WTC11 (cell line): ENCODE data around the gene SALL4. TPM values are rescaled to one million over a fixed set of nuclear protein-coding genes. Genes with fewer than 3 reads are reported as not detected.

Experiments used
- ATAC-seq: fragments of 200-7000 bp; cut with Tn5 transposase; 2 replicates; pipeline ENCODE4 v1.10.0; 2021; ENCODE audit warnings: mild to moderate bottlenecking, moderate library complexity
- CTCF ChIA-PET: fragments of 300-600 bp; sonication (Branson Sonifier 250); formaldehyde crosslinking; loops from one replicate; lab custom pipeline; 2021; ENCODE audit warnings: antibody characterized with exemption; lab: Charles Lee
- POLR2A ChIA-PET: fragments of 350-600 bp; sonication (Branson Sonifier 250); formaldehyde crosslinking; loops from one replicate; lab custom pipeline; 2021; ENCODE audit warnings: antibody characterized with exemption; lab: Charles Lee
- DNase-seq: peaks from one replicate; pipeline ENCODE4 v3.0.0; 2021; ENCODE audit warnings: low spot score
- H3K27ac Mint-ChIP-seq: 2 replicates; pipeline ENCODE4 v1.8.0; 2021; ENCODE audit warnings: mixed read lengths
- H3K27me3 Mint-ChIP-seq: 2 replicates; pipeline ENCODE4 v1.8.0; 2021; ENCODE audit warnings: low read depth, mild to moderate bottlenecking, moderate library complexity, mixed read lengths
- H3K36me3 Mint-ChIP-seq: 2 replicates; pipeline ENCODE4 v1.8.0; 2021; ENCODE audit warnings: mixed read lengths
- H3K4me1 Mint-ChIP-seq: 2 replicates; pipeline ENCODE4 v1.8.0; 2022; ENCODE audit warnings: mixed read lengths
- H3K4me3 Mint-ChIP-seq: 2 replicates; pipeline ENCODE4 v1.8.0; 2021; ENCODE audit warnings: mild to moderate bottlenecking, moderate library complexity, mixed read lengths
- H3K9me3 Mint-ChIP-seq: 2 replicates; pipeline ENCODE4 v1.8.0; 2021; ENCODE audit warnings: mixed read lengths
- ARID4B ChIP-seq: sonication (generic); formaldehyde crosslinking; IDR thresholded peaks from 2 replicates; pipeline ENCODE4 v1.8.0; 2023; ENCODE audit warnings: missing genetic modification reagents, mild to moderate bottlenecking, borderline replicate concordance
- CBFB ChIP-seq: sonication (generic); formaldehyde crosslinking; IDR thresholded peaks from 2 replicates; pipeline ENCODE4 v1.8.1; 2022; ENCODE audit warnings: mild to moderate bottlenecking, low read depth, missing genetic modification reagents
- CTCF ChIP-seq: fragments of 200-600 bp; IDR thresholded peaks from 2 replicates; pipeline ENCODE4 v1.8.0; 2022; ENCODE audit warnings: antibody characterized with exemption
- E2F1 ChIP-seq: sonication (generic); formaldehyde crosslinking; IDR thresholded peaks from 2 replicates; pipeline ENCODE4 v1.8.0; 2022; ENCODE audit warnings: mild to moderate bottlenecking, missing genetic modification reagents
- E2F5 ChIP-seq: sonication (generic); formaldehyde crosslinking; IDR thresholded peaks from 2 replicates; pipeline ENCODE4 v1.8.1; 2022; ENCODE audit warnings: mild to moderate bottlenecking, moderate library complexity, missing genetic modification reagents
- FOXJ3 ChIP-seq: sonication (generic); formaldehyde crosslinking; IDR thresholded peaks from 2 replicates; pipeline ENCODE4 v1.9.0; 2021; ENCODE audit warnings: missing genetic modification reagents, mild to moderate bottlenecking, borderline replicate concordance
- FOXK1 ChIP-seq: sonication (generic); formaldehyde crosslinking; IDR thresholded peaks from 2 replicates; pipeline ENCODE4 v1.8.0; 2022; ENCODE audit warnings: mild to moderate bottlenecking, moderate library complexity, missing genetic modification reagents
- FOXP4 ChIP-seq: sonication (generic); formaldehyde crosslinking; IDR thresholded peaks from 2 replicates; pipeline ENCODE4 v1.8.0; 2022; ENCODE audit warnings: mild to moderate bottlenecking, missing genetic modification reagents
- GABPB1 ChIP-seq: sonication (generic); formaldehyde crosslinking; IDR thresholded peaks from 2 replicates; pipeline ENCODE4 v1.8.1; 2023; ENCODE audit warnings: mild to moderate bottlenecking, missing genetic modification reagents
- HMGXB4 ChIP-seq: sonication (generic); formaldehyde crosslinking; IDR thresholded peaks from 2 replicates; pipeline ENCODE4 v1.8.1; 2023; ENCODE audit warnings: mild to moderate bottlenecking, moderate library complexity, missing genetic modification reagents
- NFATC4 ChIP-seq: fragments of 250-450 bp; sonication (Bioruptor Pico); IDR thresholded peaks from 2 replicates; pipeline ENCODE4 v1.9.0; 2021; ENCODE audit warnings: mild to moderate bottlenecking
- NR2C2 ChIP-seq: sonication (generic); formaldehyde crosslinking; IDR thresholded peaks from 2 replicates; pipeline ENCODE4 v1.8.0; 2022; ENCODE audit warnings: mild to moderate bottlenecking, missing genetic modification reagents
- NR3C1 ChIP-seq: sonication (generic); formaldehyde crosslinking; conservative IDR thresholded peaks from 2 replicates; pipeline ENCODE4 v1.8.1; 2023; ENCODE audit warnings: low read depth, mild to moderate bottlenecking, missing genetic modification reagents
- SMAD3 ChIP-seq: sonication (generic); formaldehyde crosslinking; IDR thresholded peaks from 2 replicates; pipeline ENCODE4 v1.8.0; 2022; ENCODE audit warnings: missing genetic modification reagents, mild to moderate bottlenecking, borderline replicate concordance
- SP1 ChIP-seq: sonication (generic); formaldehyde crosslinking; conservative IDR thresholded peaks from 2 replicates; pipeline ENCODE4 v1.8.1; 2022; ENCODE audit warnings: missing genetic modification reagents
- TEAD1 ChIP-seq: sonication (generic); formaldehyde crosslinking; IDR thresholded peaks from 2 replicates; pipeline ENCODE4 v1.8.0; 2022; ENCODE audit warnings: mild to moderate bottlenecking, missing genetic modification reagents
- ZBTB21 ChIP-seq: sonication (generic); formaldehyde crosslinking; IDR thresholded peaks from 2 replicates; pipeline ENCODE4 v1.8.1; 2023; ENCODE audit warnings: mild to moderate bottlenecking, missing genetic modification reagents, borderline replicate concordance
- ZNF121 ChIP-seq: sonication (generic); formaldehyde crosslinking; IDR thresholded peaks from 2 replicates; pipeline ENCODE4 v1.8.0; 2023; ENCODE audit warnings: missing genetic modification reagents
- ZNF423 ChIP-seq: fragments of 250-450 bp; sonication (Bioruptor Pico); IDR thresholded peaks from 2 replicates; pipeline ENCODE4 v2.1.2; 2022; ENCODE audit warnings: mild to moderate bottlenecking, moderate library complexity
- total RNA-seq: library from RNA; stranded (reverse); gene quantifications from 3 replicates; pipeline ENCODE4 v1.2.3, GENCODE V29; 2021

Gene SALL4
- total RNA-seq, 1 experiment from 2014 or later: 156 TPM

- TF ChIP-seq ARID4B (CRISPR knock-in tag) (peak; percentile 31; the same call in 1 of the 2 replicates), CBFB (CRISPR knock-in tag) (no peak)
- TF ChIP-seq, all 79 proteins: peak for 11
Measured at GRCh38 chr20:51801122-51801822, 1.0 kb downstream of the SALL4 start (continued).

- no peaks in the 10 kb centered on the region for H3K9me3 Mint-ChIP-seq
- ATAC-seq: no peak
- POLR2A ChIA-PET: interaction anchor here (0.5 to 1.3 kb wide), 2 partner anchors 26 to 305 kb away, joined by 4 read pairs; no protein-coding TSS in a partner anchor
Measured at GRCh38 chr20:51800872-51801121, 1.5 kb downstream of the SALL4 start.

GRCh38 chr20:51800060-51800871 is 2.1 kb downstream of the SALL4 start:
- Mint-ChIP-seq H3K9me3 (no peaks in the 10 kb centered on the region), H3K4me1 (peaks cover 50% of the 10 kb centered on the region), H3K27ac (peak overlapping the region; percentile 97), H3K4me3 (peak overlapping the region; percentile 95), H3K36me3 (peaks cover 13% of the 10 kb centered on the region), H3K27me3 (no peaks in the 10 kb centered on the region)
- ChIA-PET CTCF (interaction anchor here (0.5 to 2.5 kb wide), 51 partner anchors 9 to 869 kb away, joined by 3 to 44 read pairs (median 4); partner anchors contain the start of genes ADNP and ZFP64), POLR2A (interaction anchor here (0.5 to 1.3 kb wide), 5 partner anchors 26 to 306 kb away, joined by 3 to 7 read pairs (median 4); no protein-coding TSS in a partner anchor)
- DNase-seq (peak; percentile 98), ATAC-seq (peak; percentile 73)
- TF ChIP-seq CTCF: peak; percentile 84
- TF ChIP-seq FOXP4 (CRISPR knock-in tag): peak; percentile 81; the same call in 1 of the 2 replicates
- TF ChIP-seq NFATC4: no peak
- 0 out of 2 replicates have a peak, but pooled peaks have one; percentile 16 for TF ChIP-seq ZBTB21 (CRISPR knock-in tag)
- TF ChIP-seq FOXJ3 (CRISPR knock-in tag): no peak
- no peak for TF ChIP-seq E2F1 (CRISPR knock-in tag)
- peak; percentile 62 for TF ChIP-seq GABPB1 (CRISPR knock-in tag)
- TF ChIP-seq ZNF423 (CRISPR knock-in tag): peak; percentile 83
- TF ChIP-seq E2F5: peak; percentile 39; the same call in 1 of the 2 replicates
- peak; percentile 60; the same call in 1 of the 2 replicates for TF ChIP-seq FOXK1 (CRISPR knock-in tag)
- TF ChIP-seq ZNF121: no peak
- TF ChIP-seq SMAD3 (CRISPR knock-in tag): peak; percentile 42; the same call in 1 of the 2 replicates
- TF ChIP-seq NR3C1 (CRISPR knock-in tag): no peak
- TF ChIP-seq HMGXB4 (CRISPR knock-in tag): peak; percentile 2; the same call in 1 of the 2 replicates
- peak; percentile 54 for TF ChIP-seq SP1 (CRISPR knock-in tag)

More at GRCh38 chr20:51800872-51801121, 1.5 kb downstream of the SALL4 start:
- H3K27me3 Mint-ChIP-seq: no peaks in the 10 kb centered on the region
- CTCF ChIA-PET: interaction anchor here (0.5 to 2.5 kb wide), 47 partner anchors 9 to 870 kb away, joined by 3 to 44 read pairs (median 4); partner anchors contain the start of genes ADNP and ZFP64
- peak overlapping the region; percentile 97 for H3K27ac Mint-ChIP-seq
- peak; percentile 22 for DNase-seq
- TF ChIP-seq TEAD1 (CRISPR knock-in tag): 0 out of 2 replicates have a peak, but pooled peaks have one; percentile 10
- no peak for TF ChIP-seq NR2C2
- H3K36me3 Mint-ChIP-seq: peaks cover 11% of the 10 kb centered on the region
- peaks cover 44% of the 10 kb centered on the region for H3K4me1 Mint-ChIP-seq
- peak overlapping the region; percentile 95 for H3K4me3 Mint-ChIP-seq
